SK-N-SH treated with all-trans-retinoic acid at 6 μM for 48 hours (cell line): ENCODE measurements around the gene APRT.

Source experiments
- ATAC-seq: fragments of 200-7000 bp; cut with Tn5 transposase; 3 replicates; pipeline ENCODE4 v1.9.1; 2020; ENCODE audit warnings: mild to moderate bottlenecking, moderate library complexity
- ARNTL ChIP-seq: fragments of 450-650 bp; formaldehyde crosslinking; IDR thresholded peaks from 2 replicates; pipeline ENCODE4 v1.5.0; 2020; ENCODE audit warnings: low read depth, mild to moderate bottlenecking, moderate library complexity, borderline replicate concordance
- BACH2 ChIP-seq: fragments of 250-450 bp; sonication (Bioruptor Pico); IDR thresholded peaks from 2 replicates; pipeline ENCODE4 v1.9.0; 2021; ENCODE audit warnings: mild to moderate bottlenecking, borderline replicate concordance
- CSDC2 ChIP-seq: fragments of 250-450 bp; sonication (Bioruptor Pico); IDR thresholded peaks from 2 replicates; pipeline ENCODE4 v1.5.0; 2020; ENCODE audit warnings: mild to moderate bottlenecking, moderate library complexity
- ESRRG ChIP-seq: fragments of 250-450 bp; sonication (Bioruptor Pico); IDR thresholded peaks from 2 replicates; pipeline ENCODE4 v1.6.1; 2021; ENCODE audit warnings: mild to moderate bottlenecking
- GLIS3 ChIP-seq: fragments of 250-450 bp; sonication (Bioruptor Pico); IDR thresholded peaks from 2 replicates; pipeline ENCODE4 v1.5.0; 2020; ENCODE audit warnings: mild to moderate bottlenecking, moderate library complexity
- ISL1 ChIP-seq: fragments of 250-450 bp; sonication (Bioruptor Pico); IDR thresholded peaks from 2 replicates; pipeline ENCODE4 v2.1.2; 2022; ENCODE audit warnings: mild to moderate bottlenecking, moderate library complexity
- OSR1 ChIP-seq: fragments of 250-450 bp; sonication (Bioruptor Pico); IDR thresholded peaks from 2 replicates; pipeline ENCODE4 v1.8.0; 2022; ENCODE audit warnings: moderate library complexity, mild to moderate bottlenecking, inconsistent platforms
- PATZ1 ChIP-seq: fragments of 250-450 bp; sonication (Bioruptor Pico); IDR thresholded peaks from 2 replicates; pipeline ENCODE4 v1.8.0; 2020; ENCODE audit warnings: mild to moderate bottlenecking, moderate library complexity, borderline replicate concordance
- POU6F1 ChIP-seq: fragments of 250-450 bp; sonication (Bioruptor Pico); IDR thresholded peaks from 2 replicates; pipeline ENCODE4 v1.8.0; 2021; ENCODE audit warnings: low read depth, mild to moderate bottlenecking, moderate library complexity, borderline replicate concordance
- PPARA ChIP-seq: fragments of 250-450 bp; sonication (Bioruptor Pico); IDR thresholded peaks from 2 replicates; pipeline ENCODE4 v1.5.0; 2020; ENCODE audit warnings: mild to moderate bottlenecking, borderline replicate concordance
- RARB ChIP-seq: fragments of 250-450 bp; sonication (Bioruptor Pico); IDR thresholded peaks from 2 replicates; pipeline ENCODE4 v1.8.0; 2021; ENCODE audit warnings: mild to moderate bottlenecking, moderate library complexity
- SNAI2 ChIP-seq: fragments of 250-450 bp; sonication (Bioruptor Pico); IDR thresholded peaks from 2 replicates; pipeline ENCODE4 v1.5.0; 2020; ENCODE audit warnings: mild to moderate bottlenecking, moderate library complexity
- TCF4 ChIP-seq: fragments of 250-450 bp; sonication (Bioruptor Pico); IDR thresholded peaks from 2 replicates; pipeline ENCODE4 v1.8.0; 2021; ENCODE audit warnings: mild to moderate bottlenecking, moderate library complexity, borderline replicate concordance
- TSHZ2 ChIP-seq: fragments of 250-450 bp; sonication (Bioruptor Pico); IDR thresholded peaks from 2 replicates; pipeline ENCODE4 v1.5.0; 2020; ENCODE audit warnings: mild to moderate bottlenecking, moderate library complexity
- ZC3H10 ChIP-seq: fragments of 250-450 bp; sonication (Bioruptor Pico); IDR thresholded peaks from 2 replicates; pipeline ENCODE4 v1.5.1; 2021; ENCODE audit warnings: mild to moderate bottlenecking, moderate library complexity
- ZFP3 ChIP-seq: fragments of 250-450 bp; sonication (Bioruptor Pico); IDR thresholded peaks from 2 replicates; pipeline ENCODE4 v1.5.0; 2020; ENCODE audit warnings: mild to moderate bottlenecking, moderate library complexity
- ZFP30 ChIP-seq: fragments of 450-650 bp; formaldehyde crosslinking; IDR thresholded peaks from 2 replicates; pipeline ENCODE4 v1.5.0; 2022; ENCODE audit warnings: mild to moderate bottlenecking, moderate library complexity
- ZNF565 ChIP-seq: fragments of 450-650 bp; formaldehyde crosslinking; conservative IDR thresholded peaks from 2 replicates; pipeline ENCODE4 v1.5.0; 2020; ENCODE audit warnings: low read depth, mild to moderate bottlenecking, moderate library complexity
- ZNF70 ChIP-seq: fragments of 450-650 bp; formaldehyde crosslinking; IDR thresholded peaks from 2 replicates; pipeline ENCODE4 v1.5.0; 2020; ENCODE audit warnings: mild to moderate bottlenecking, moderate library complexity
- ZNF8 ChIP-seq: fragments of 450-650 bp; formaldehyde crosslinking; IDR thresholded peaks from 2 replicates; pipeline ENCODE4 v1.5.0; 2020; ENCODE audit warnings: mild to moderate bottlenecking, moderate library complexity
- TF ChIP-seq, protein P1 (sequence below): fragments of 250-450 bp; sonication (Bioruptor Pico); IDR thresholded peaks from 2 replicates; pipeline ENCODE4 v1.5.1; 2021; ENCODE audit warnings: mild to moderate bottlenecking, moderate library complexity
- TF ChIP-seq, protein P2 (sequence below): fragments of 250-450 bp; sonication (Bioruptor Pico); IDR thresholded peaks from 2 replicates; pipeline ENCODE4 v1.5.1; 2020; ENCODE audit warnings: low read depth, mild to moderate bottlenecking, moderate library complexity

The APRT gene

DNA sequence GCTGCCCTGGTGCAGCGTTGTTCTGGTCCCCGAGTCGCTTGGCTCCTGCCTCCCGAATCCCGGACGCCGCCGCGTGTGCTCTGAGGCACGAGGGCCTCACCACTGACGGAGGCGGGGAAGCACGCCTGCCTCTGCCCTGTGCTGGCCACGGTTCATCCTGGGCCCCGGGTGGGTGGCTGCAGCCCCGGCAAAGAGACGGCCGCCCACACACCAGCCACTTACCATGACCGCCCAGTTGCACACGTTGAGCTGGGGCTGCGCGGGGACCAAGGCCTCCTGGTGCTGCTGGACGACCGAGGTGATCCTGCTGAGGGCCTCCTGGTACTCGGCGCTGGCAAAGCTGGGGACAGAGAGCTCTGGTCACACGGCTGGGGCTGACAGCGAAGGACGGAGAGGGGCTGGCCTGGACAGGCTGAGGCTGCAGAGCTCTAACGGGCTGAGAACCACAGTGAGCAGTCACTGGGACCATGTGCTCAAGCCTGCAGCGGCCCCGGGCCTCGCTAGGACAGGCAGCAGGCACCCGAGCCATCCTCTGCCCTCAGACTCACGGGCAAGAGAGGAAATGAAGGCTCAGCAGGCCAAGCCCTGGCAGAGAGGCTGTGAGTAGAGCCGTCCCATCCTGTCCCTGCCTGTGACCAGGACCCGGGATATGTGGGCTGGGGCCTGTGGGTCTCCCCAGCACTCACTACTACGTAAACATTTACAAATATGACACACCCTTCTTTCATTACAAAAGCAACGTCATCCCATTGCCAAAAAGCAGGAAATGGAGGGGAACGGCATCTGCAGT, 6.3 kb upstream of the APRT start:
- ATAC-seq, result no peak
- TF ChIP-seq GLIS3 (CRISPR knock-in tag) (no peak), TCF4 (CRISPR knock-in tag) (no peak), ZC3H10 (CRISPR knock-in tag) (no peak), PPARA (CRISPR knock-in tag) (no peak), ZNF8 (CRISPR knock-in tag) (no peak), ESRRG (no peak), ZFP3 (CRISPR knock-in tag) (no peak), RARB (no peak), PATZ1 (CRISPR knock-in tag) (no peak), ARNTL (CRISPR knock-in tag) (no peak), OSR1 (CRISPR knock-in tag) (no peak), ISL1 (CRISPR knock-in tag) (no peak), BACH2 (CRISPR knock-in tag) (no peak), ZFP30 (CRISPR knock-in tag) (no peak), ZNF70 (CRISPR knock-in tag) (no peak), TSHZ2 (CRISPR knock-in tag) (no peak), POU6F1 (no peak), CSDC2 (CRISPR knock-in tag) (no peak)
- TF ChIP-seq, protein P1, sequence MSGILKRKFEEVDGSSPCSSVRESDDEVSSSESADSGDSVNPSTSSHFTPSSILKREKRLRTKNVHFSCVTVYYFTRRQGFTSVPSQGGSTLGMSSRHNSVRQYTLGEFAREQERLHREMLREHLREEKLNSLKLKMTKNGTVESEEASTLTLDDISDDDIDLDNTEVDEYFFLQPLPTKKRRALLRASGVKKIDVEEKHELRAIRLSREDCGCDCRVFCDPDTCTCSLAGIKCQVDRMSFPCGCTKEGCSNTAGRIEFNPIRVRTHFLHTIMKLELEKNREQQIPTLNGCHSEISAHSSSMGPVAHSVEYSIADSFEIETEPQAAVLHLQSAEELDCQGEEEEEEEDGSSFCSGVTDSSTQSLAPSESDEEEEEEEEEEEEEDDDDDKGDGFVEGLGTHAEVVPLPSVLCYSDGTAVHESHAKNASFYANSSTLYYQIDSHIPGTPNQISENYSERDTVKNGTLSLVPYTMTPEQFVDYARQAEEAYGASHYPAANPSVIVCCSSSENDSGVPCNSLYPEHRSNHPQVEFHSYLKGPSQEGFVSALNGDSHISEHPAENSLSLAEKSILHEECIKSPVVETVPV (CRISPR knock-in tag), result no peak
- TF ChIP-seq, protein P2, sequence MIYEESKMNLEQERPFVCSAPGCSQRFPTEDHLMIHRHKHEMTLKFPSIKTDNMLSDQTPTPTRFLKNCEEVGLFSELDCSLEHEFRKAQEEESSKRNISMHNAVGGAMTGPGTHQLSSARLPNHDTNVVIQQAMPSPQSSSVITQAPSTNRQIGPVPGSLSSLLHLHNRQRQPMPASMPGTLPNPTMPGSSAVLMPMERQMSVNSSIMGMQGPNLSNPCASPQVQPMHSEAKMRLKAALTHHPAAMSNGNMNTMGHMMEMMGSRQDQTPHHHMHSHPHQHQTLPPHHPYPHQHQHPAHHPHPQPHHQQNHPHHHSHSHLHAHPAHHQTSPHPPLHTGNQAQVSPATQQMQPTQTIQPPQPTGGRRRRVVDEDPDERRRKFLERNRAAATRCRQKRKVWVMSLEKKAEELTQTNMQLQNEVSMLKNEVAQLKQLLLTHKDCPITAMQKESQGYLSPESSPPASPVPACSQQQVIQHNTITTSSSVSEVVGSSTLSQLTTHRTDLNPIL, result no peak

DNA sequence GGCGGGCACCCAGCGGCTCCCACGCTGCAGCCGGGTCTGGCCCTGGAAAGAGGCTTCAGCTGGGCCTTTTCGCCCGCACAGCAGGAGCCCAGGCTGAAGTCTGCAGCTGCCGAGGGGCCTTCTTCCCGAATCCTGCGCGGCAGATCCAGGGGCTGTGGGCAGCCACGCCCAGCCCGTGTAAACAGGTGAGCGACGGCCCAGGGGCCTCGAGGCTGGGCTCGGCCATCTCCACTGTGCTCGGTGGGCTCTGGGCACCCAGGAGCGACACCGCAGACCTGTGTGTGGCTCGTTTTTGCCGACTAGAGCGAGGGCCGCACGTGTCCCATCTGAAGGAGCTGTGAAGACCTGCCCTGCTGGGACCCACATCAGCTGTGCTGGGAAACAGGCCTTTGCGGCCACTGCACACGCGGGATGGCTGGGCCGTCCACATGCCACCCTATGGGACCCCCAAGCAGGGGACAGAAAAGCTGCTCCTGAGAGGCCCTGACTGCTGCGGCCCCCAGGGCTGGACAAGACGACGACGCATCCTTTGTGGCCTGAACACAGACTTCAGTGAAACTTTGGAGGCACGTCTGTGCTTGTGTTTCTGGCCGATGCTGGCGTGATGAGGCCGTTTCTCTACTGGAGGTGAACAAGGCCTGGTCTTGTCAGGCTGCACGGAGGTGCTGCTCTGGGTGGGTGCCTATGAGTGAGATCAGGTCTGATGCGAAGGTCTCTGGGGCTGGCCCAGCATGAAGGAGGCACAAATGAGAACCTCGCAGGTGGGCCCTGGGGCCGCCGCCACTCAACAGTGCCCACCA, 5.2 kb upstream of the APRT start:
- ATAC-seq, result no peak
- TF ChIP-seq ZC3H10 (CRISPR knock-in tag), result no peak
- TF ChIP-seq PATZ1 (CRISPR knock-in tag), result no peak
- TF ChIP-seq, protein P2, result no peak
- no peak for TF ChIP-seq ARNTL (CRISPR knock-in tag)
- no peak for TF ChIP-seq ZNF70 (CRISPR knock-in tag)
- TF ChIP-seq POU6F1, result no peak
- TF ChIP-seq SNAI2 (CRISPR knock-in tag), result no peak
- TF ChIP-seq ZNF565 (CRISPR knock-in tag), result no peak
- TF ChIP-seq RARB, result no peak
- no peak for TF ChIP-seq ZFP3 (CRISPR knock-in tag)
- no peak for TF ChIP-seq ISL1 (CRISPR knock-in tag)
